GM23338 (cell line): ENCODE results near the gene TEX51. TPM values are rescaled to one million over a fixed set of nuclear protein-coding genes. Genes with fewer than 3 reads are reported as not detected.

ENCODE experiments used
- ATAC-seq: fragments of 200-7000 bp; cut with Tn5 transposase; 3 replicates; pipeline ENCODE4 v1.9.1; 2020
- DNase-seq: peaks from one replicate; pipeline ENCODE4 v3.0.0-alpha.2; 2015; ENCODE audit warnings: low spot score
- H2AFZ ChIP-seq: fragments of 200-600 bp; sonication (generic); 2 replicates; pipeline ENCODE4 v1.8.0; 2016; ENCODE audit warnings: antibody characterized with exemption, mild to moderate bottlenecking, moderate library complexity
- H3F3A ChIP-seq: fragments of 200-600 bp; sonication (generic); replicated peaks from 2 replicates; pipeline ENCODE4 v1.8.0; 2017; ENCODE audit warnings: antibody characterized with exemption, mixed run types, low read depth
- H3K27ac ChIP-seq: fragments of 200-600 bp; sonication (generic); 2 replicates; pipeline ENCODE4 v1.6.1; 2016; ENCODE audit warnings: low read depth
- H3K27me3 ChIP-seq: fragments of 200-600 bp; sonication (generic); 2 replicates; pipeline ENCODE4 v1.8.0; 2016; ENCODE audit warnings: mild to moderate bottlenecking, mixed run types, moderate library complexity; ENCODE audit not compliant: insufficient read depth
- H3K36me3 ChIP-seq: fragments of 200-600 bp; sonication (generic); 2 replicates; pipeline ENCODE4 v1.8.0; 2016; ENCODE audit warnings: mild to moderate bottlenecking; ENCODE audit not compliant: insufficient read depth
- H3K4me1 ChIP-seq: fragments of 200-600 bp; sonication (generic); 2 replicates; pipeline ENCODE4 v1.8.0; 2016; ENCODE audit warnings: mild to moderate bottlenecking, moderate library complexity; ENCODE audit not compliant: insufficient read depth
- H3K4me2 ChIP-seq: fragments of 200-600 bp; sonication (generic); 2 replicates; pipeline ENCODE4 v1.7.1; 2017; ENCODE audit warnings: mixed run types
- H3K4me3 ChIP-seq: fragments of 200-600 bp; sonication (generic); 2 replicates; pipeline ENCODE4 v1.6.1; 2016; ENCODE audit warnings: mixed run types
- H3K79me2 ChIP-seq: fragments of 200-600 bp; sonication (generic); replicated peaks from 2 replicates; pipeline ENCODE4 v1.8.0; 2017; ENCODE audit warnings: mild to moderate bottlenecking; ENCODE audit not compliant: insufficient read depth
- H3K9me2 ChIP-seq: fragments of 200-600 bp; sonication (generic); 2 replicates; pipeline ENCODE4 v1.8.0; 2017; ENCODE audit not compliant: insufficient read depth
- H4K20me1 ChIP-seq: fragments of 200-600 bp; sonication (generic); replicated peaks from 2 replicates; pipeline ENCODE4 v1.8.0; 2017; ENCODE audit warnings: mild to moderate bottlenecking; ENCODE audit not compliant: insufficient read depth
- H3K27ac Mint-ChIP-seq: 2 replicates; pipeline ENCODE4 v1.8.0; 2020; ENCODE audit warnings: inconsistent platforms, mild to moderate bottlenecking, moderate library complexity, mixed read lengths
- H3K27me3 Mint-ChIP-seq: 3 replicates; pipeline ENCODE4 v1.8.0; 2022; ENCODE audit warnings: low read depth, mild to moderate bottlenecking, moderate library complexity, mixed read lengths, inconsistent platforms; ENCODE audit not compliant: insufficient read depth, poor library complexity
- H3K36me3 Mint-ChIP-seq: 3 replicates; pipeline ENCODE4 v1.8.0; 2021; ENCODE audit warnings: low read depth, mild to moderate bottlenecking, inconsistent platforms, moderate library complexity, mixed read lengths
- H3K4me1 Mint-ChIP-seq: 3 replicates; pipeline ENCODE4 v1.8.0; 2020; ENCODE audit warnings: mild to moderate bottlenecking, inconsistent platforms, mixed read lengths
- H3K4me3 Mint-ChIP-seq: 3 replicates; pipeline ENCODE4 v1.8.0; 2021; ENCODE audit warnings: moderate library complexity, mild to moderate bottlenecking, inconsistent platforms, mixed read lengths
- H3K9me3 Mint-ChIP-seq: 3 replicates; pipeline ENCODE4 v1.8.0; 2020; ENCODE audit warnings: moderate library complexity, mild to moderate bottlenecking, inconsistent platforms, mixed read lengths
- CREB1 ChIP-seq: fragments of 250-450 bp; sonication (Bioruptor Pico); IDR thresholded peaks from 2 replicates; pipeline ENCODE4 v1.5.0; 2020; ENCODE audit warnings: low read depth, mild to moderate bottlenecking, moderate library complexity
- EZH2 ChIP-seq: fragments of 200-600 bp; sonication (generic); IDR thresholded peaks from one replicate; pipeline ENCODE4 v1.8.0; 2017; ENCODE audit warnings: antibody characterized with exemption, mild to moderate bottlenecking, low read depth; ENCODE audit not compliant: unreplicated experiment
- EZH2phosphoT487 ChIP-seq: fragments of 200-600 bp; sonication (generic); IDR thresholded peaks from one replicate; pipeline ENCODE4 v1.8.1; 2018; ENCODE audit warnings: antibody characterized with exemption; ENCODE audit not compliant: unreplicated experiment
- JUNB ChIP-seq: IDR thresholded peaks from one replicate; pipeline ENCODE4 v1.6.1; 2016; ENCODE audit warnings: antibody characterized with exemption; ENCODE audit not compliant: unreplicated experiment
- NANOG ChIP-seq: IDR thresholded peaks from 2 replicates; pipeline ENCODE4 v1.6.1; 2016; ENCODE audit warnings: antibody characterized with exemption, borderline replicate concordance
- POLR2AphosphoS5 ChIP-seq: IDR thresholded peaks from 2 replicates; pipeline ENCODE4 v1.6.1; 2016; ENCODE audit warnings: antibody characterized with exemption, low read depth
- STAT1 ChIP-seq: IDR thresholded peaks from one replicate; pipeline ENCODE4 v1.6.1; 2016; ENCODE audit warnings: antibody characterized with exemption; ENCODE audit not compliant: unreplicated experiment
- ZNF114 ChIP-seq: fragments of 250-450 bp; sonication (Bioruptor Pico); IDR thresholded peaks from 2 replicates; pipeline ENCODE4 v1.5.0; 2020; ENCODE audit warnings: mild to moderate bottlenecking, moderate library complexity
- ZNF331 ChIP-seq: fragments of 250-450 bp; sonication (Bioruptor Pico); IDR thresholded peaks from 2 replicates; pipeline ENCODE4 v1.5.0; 2020; ENCODE audit warnings: low read depth, mild to moderate bottlenecking, moderate library complexity
- polyA plus RNA-seq: library from polyadenylated mRNA; unstranded; fragments of >200 nt; fragmentation: Nextera tagmentation; extraction: Ambion mirVana; gene quantifications from 2 replicates; pipeline ENCODE4 v1.2.1, GENCODE V29; 2016
- total RNA-seq: library from RNA; depleted of rRNA; stranded (reverse); fragments of >200 nt; shearing (Covaris generic); gene quantifications from 2 replicates; pipeline ENCODE4 v1.2.3, GENCODE V29; 2014
- TF ChIP-seq, protein P1 (sequence below), 2 experiments: fragments of 200-600 bp in 1 of 2; sonication (generic) in 1 of 2; conservative IDR thresholded peaks; 2 replicates each; pipeline versions ENCODE4 v1.5.1 to v1.6.1; 2016 to 2017; ENCODE audit warnings: antibody characterized with exemption in 2 of 2, low read depth in 2 of 2, mild to moderate bottlenecking in 2 of 2, moderate library complexity in 1 of 2
- TF ChIP-seq, protein P2 (sequence below): IDR thresholded peaks from one replicate; pipeline ENCODE4 v1.6.1; 2018; ENCODE audit warnings: antibody characterized with exemption; ENCODE audit not compliant: unreplicated experiment
- TF ChIP-seq, protein P3 (sequence below): fragments of 250-450 bp; sonication (Bioruptor Pico); IDR thresholded peaks from 2 replicates; pipeline ENCODE4 v1.5.0; 2020; ENCODE audit warnings: mild to moderate bottlenecking, moderate library complexity
- TF ChIP-seq, protein P4 (sequence below): IDR thresholded peaks from 2 replicates; pipeline ENCODE4 v1.6.1; 2016; ENCODE audit warnings: antibody characterized with exemption

The TEX51 gene
- total and polyA plus RNA-seq, 2 experiments from 2014 or later = not detected

DNA sequence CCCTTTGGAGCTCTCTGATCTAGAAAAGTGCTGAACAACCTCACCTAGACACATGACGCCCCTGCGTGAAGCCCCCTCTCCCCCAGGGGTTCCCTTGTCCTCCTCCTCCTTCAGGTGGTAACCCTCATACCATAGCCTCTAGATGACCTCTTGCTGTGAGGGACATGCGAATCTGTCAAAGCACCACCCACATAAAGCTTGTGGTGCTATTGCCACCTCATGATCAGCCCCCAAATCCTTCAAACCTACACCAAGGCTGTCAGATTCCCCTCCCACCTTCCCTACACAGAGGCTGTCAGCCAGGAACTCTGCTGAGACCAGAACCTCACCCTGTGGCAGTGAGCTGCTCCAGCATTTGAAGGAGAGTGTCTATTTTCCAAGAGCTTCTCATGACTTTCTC is 43.1 kb upstream of the TEX51 start:
- H3K4me2 ChIP-seq = no peak overlapping the region
- no peaks in the 10 kb centered on the region for H3K27me3 ChIP-seq
- H3K4me1 ChIP-seq = no peaks in the 10 kb centered on the region
- Mint-ChIP-seq H3K27me3 (peaks cover 12% of the 10 kb centered on the region), H3K4me1 (no peaks in the 10 kb centered on the region; the same call in 2 of the 3 replicates), H3K9me3 (no peaks in the 10 kb centered on the region; the same call in 2 of the 3 replicates), H3K4me3 (no peak overlapping the region), H3K27ac (no peak overlapping the region), H3K36me3 (no peaks in the 10 kb centered on the region)
- DNase-seq = no peak
- H3K36me3 ChIP-seq = no peaks in the 10 kb centered on the region
- ATAC-seq = no peak
- H3K9me2 ChIP-seq = 0 out of 2 replicates have a peak, but pooled peaks cover 11% of the 10 kb centered on the region
- H3K4me3 ChIP-seq = no peak overlapping the region
- no peak overlapping the region for H2AFZ ChIP-seq
- TF ChIP-seq, protein P1, sequence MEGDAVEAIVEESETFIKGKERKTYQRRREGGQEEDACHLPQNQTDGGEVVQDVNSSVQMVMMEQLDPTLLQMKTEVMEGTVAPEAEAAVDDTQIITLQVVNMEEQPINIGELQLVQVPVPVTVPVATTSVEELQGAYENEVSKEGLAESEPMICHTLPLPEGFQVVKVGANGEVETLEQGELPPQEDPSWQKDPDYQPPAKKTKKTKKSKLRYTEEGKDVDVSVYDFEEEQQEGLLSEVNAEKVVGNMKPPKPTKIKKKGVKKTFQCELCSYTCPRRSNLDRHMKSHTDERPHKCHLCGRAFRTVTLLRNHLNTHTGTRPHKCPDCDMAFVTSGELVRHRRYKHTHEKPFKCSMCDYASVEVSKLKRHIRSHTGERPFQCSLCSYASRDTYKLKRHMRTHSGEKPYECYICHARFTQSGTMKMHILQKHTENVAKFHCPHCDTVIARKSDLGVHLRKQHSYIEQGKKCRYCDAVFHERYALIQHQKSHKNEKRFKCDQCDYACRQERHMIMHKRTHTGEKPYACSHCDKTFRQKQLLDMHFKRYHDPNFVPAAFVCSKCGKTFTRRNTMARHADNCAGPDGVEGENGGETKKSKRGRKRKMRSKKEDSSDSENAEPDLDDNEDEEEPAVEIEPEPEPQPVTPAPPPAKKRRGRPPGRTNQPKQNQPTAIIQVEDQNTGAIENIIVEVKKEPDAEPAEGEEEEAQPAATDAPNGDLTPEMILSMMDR (conservative IDR thresholded peaks at IDR 0.05; ENCODE audit: low read depth in 2 of 2) = no peak
- TF ChIP-seq ZNF331 (no peak), EZH2phosphoT487 (no peak), JUNB (no peak), POLR2AphosphoS5 (no peak), STAT1 (no peak), ZNF114 (CRISPR knock-in tag) (no peak), CREB1 (no peak), EZH2 (no peak), NANOG (no peak)
- TF ChIP-seq, protein P2, sequence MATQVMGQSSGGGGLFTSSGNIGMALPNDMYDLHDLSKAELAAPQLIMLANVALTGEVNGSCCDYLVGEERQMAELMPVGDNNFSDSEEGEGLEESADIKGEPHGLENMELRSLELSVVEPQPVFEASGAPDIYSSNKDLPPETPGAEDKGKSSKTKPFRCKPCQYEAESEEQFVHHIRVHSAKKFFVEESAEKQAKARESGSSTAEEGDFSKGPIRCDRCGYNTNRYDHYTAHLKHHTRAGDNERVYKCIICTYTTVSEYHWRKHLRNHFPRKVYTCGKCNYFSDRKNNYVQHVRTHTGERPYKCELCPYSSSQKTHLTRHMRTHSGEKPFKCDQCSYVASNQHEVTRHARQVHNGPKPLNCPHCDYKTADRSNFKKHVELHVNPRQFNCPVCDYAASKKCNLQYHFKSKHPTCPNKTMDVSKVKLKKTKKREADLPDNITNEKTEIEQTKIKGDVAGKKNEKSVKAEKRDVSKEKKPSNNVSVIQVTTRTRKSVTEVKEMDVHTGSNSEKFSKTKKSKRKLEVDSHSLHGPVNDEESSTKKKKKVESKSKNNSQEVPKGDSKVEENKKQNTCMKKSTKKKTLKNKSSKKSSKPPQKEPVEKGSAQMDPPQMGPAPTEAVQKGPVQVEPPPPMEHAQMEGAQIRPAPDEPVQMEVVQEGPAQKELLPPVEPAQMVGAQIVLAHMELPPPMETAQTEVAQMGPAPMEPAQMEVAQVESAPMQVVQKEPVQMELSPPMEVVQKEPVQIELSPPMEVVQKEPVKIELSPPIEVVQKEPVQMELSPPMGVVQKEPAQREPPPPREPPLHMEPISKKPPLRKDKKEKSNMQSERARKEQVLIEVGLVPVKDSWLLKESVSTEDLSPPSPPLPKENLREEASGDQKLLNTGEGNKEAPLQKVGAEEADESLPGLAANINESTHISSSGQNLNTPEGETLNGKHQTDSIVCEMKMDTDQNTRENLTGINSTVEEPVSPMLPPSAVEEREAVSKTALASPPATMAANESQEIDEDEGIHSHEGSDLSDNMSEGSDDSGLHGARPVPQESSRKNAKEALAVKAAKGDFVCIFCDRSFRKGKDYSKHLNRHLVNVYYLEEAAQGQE = no peak
- TF ChIP-seq, protein P3, sequence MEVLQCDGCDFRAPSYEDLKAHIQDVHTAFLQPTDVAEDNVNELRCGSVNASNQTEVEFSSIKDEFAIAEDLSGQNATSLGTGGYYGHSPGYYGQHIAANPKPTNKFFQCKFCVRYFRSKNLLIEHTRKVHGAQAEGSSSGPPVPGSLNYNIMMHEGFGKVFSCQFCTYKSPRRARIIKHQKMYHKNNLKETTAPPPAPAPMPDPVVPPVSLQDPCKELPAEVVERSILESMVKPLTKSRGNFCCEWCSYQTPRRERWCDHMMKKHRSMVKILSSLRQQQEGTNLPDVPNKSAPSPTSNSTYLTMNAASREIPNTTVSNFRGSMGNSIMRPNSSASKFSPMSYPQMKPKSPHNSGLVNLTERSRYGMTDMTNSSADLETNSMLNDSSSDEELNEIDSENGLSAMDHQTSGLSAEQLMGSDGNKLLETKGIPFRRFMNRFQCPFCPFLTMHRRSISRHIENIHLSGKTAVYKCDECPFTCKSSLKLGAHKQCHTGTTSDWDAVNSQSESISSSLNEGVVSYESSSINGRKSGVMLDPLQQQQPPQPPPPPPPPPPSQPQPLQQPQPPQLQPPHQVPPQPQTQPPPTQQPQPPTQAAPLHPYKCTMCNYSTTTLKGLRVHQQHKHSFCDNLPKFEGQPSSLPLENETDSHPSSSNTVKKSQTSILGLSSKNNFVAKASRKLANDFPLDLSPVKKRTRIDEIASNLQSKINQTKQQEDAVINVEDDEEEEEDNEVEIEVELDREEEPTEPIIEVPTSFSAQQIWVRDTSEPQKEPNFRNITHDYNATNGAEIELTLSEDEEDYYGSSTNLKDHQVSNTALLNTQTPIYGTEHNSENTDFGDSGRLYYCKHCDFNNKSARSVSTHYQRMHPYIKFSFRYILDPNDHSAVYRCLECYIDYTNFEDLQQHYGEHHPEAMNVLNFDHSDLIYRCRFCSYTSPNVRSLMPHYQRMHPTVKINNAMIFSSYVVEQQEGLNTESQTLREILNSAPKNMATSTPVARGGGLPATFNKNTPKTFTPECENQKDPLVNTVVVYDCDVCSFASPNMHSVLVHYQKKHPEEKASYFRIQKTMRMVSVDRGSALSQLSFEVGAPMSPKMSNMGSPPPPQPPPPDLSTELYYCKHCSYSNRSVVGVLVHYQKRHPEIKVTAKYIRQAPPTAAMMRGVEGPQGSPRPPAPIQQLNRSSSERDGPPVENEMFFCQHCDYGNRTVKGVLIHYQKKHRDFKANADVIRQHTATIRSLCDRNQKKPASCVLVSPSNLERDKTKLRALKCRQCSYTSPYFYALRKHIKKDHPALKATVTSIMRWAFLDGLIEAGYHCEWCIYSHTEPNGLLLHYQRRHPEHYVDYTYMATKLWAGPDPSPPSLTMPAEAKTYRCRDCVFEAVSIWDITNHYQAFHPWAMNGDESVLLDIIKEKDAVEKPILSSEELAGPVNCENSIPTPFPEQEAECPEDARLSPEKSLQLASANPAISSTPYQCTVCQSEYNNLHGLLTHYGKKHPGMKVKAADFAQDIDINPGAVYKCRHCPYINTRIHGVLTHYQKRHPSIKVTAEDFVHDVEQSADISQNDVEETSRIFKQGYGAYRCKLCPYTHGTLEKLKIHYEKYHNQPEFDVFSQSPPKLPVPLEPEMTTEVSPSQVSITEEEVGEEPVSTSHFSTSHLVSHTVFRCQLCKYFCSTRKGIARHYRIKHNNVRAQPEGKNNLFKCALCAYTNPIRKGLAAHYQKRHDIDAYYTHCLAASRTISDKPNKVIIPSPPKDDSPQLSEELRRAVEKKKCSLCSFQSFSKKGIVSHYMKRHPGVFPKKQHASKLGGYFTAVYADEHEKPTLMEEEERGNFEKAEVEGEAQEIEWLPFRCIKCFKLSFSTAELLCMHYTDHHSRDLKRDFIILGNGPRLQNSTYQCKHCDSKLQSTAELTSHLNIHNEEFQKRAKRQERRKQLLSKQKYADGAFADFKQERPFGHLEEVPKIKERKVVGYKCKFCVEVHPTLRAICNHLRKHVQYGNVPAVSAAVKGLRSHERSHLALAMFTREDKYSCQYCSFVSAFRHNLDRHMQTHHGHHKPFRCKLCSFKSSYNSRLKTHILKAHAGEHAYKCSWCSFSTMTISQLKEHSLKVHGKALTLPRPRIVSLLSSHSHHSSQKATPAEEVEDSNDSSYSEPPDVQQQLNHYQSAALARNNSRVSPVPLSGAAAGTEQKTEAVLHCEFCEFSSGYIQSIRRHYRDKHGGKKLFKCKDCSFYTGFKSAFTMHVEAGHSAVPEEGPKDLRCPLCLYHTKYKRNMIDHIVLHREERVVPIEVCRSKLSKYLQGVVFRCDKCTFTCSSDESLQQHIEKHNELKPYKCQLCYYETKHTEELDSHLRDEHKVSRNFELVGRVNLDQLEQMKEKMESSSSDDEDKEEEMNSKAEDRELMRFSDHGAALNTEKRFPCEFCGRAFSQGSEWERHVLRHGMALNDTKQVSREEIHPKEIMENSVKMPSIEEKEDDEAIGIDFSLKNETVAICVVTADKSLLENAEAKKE (CRISPR knock-in tag) = no peak
- TF ChIP-seq, protein P4, sequence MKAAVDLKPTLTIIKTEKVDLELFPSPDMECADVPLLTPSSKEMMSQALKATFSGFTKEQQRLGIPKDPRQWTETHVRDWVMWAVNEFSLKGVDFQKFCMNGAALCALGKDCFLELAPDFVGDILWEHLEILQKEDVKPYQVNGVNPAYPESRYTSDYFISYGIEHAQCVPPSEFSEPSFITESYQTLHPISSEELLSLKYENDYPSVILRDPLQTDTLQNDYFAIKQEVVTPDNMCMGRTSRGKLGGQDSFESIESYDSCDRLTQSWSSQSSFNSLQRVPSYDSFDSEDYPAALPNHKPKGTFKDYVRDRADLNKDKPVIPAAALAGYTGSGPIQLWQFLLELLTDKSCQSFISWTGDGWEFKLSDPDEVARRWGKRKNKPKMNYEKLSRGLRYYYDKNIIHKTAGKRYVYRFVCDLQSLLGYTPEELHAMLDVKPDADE = no peak
- no peaks in the 10 kb centered on the region for H3F3A ChIP-seq
- H3K27ac ChIP-seq = no peak overlapping the region
- no peaks in the 10 kb centered on the region for H3K79me2 ChIP-seq
- H4K20me1 ChIP-seq = no peaks in the 10 kb centered on the region
